ENCODE data around the gene PI4K2A.

The PI4K2A gene

DNA sequence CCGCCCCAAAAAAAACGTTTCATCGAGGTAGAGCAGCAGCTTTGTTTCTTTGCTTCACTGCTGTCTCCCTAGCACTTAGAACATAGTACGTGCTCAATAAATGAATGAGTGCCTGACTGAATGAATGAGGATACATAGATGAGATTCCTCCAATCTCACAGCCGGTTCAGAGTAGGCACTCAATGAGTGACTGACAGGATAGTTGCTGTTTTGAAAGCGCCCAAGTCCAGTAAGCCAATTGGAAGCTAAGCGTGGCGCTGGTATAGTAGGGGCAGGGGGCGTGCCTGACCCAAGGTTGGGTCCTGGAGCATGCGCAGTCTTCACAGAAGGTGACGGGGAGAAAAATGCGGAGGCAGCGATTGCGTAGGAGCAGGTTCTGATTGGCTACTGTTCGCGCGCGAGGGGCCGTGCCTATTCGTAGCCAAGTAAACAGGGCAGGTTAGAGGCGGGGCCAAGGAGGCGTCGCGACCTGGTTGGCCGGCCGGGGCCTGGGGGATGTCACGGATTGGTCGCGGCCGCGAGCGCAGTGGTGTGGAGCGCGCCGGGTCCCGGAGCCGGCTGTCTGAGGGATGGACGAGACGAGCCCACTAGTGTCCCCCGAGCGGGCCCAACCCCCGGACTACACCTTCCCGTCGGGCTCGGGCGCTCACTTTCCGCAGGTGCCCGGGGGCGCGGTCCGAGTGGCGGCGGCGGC lies at the start of gene PI4K2A:
PI4K2A (plus strand) TSS at position 498 of the 694 bp plus-strand sequence; CDS start at position 570, 72 bp downstream.
- DNase-seq = peak; percentile 98
- in situ Hi-C loops (cut with MboI; ENCODE audit: low pct_unique_long_range_greater_than_20kb, low sequenced_read_pairs) = no loop called here

DNA sequence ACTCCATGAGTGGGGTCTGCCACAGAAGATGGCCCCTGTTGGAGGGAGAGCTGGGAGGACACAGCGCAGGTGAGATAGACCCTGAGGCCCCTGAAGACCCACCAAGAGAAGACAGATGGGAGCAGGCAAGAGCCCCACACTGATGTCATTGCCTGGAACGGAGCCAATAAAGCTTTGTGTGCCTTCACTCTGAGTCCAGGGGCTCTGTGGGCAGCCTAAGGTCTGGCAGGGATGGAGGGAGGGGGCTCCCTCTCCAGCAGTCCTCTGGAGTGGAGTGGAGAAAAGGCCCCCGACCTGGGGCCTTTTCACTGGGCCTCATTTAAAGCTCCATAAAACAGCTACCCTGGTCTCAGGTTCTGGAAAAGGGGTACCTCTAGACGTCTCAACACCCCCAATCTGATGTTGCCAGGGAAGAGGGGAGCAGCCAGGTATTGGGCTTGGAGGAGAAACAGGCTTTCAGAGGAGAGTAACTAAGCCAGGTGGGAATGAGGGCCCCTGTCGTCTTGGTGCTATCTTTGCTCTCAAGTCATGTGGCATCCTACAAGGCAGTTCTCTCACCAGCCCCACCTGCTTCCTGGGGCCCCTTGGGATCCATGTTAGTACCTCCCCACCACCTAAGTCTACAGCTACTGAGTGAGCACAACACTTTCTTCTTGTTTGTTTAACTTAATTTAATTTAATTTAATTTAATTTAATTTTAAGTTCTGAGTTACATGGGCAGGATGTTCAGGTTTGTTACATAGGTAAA lies 49.5 kb upstream of the PI4K2A start:
- in situ Hi-C loops (cut with MboI; ENCODE audit: low pct_unique_long_range_greater_than_20kb, low sequenced_read_pairs) = no loop called here
- no peak for DNase-seq

DNA sequence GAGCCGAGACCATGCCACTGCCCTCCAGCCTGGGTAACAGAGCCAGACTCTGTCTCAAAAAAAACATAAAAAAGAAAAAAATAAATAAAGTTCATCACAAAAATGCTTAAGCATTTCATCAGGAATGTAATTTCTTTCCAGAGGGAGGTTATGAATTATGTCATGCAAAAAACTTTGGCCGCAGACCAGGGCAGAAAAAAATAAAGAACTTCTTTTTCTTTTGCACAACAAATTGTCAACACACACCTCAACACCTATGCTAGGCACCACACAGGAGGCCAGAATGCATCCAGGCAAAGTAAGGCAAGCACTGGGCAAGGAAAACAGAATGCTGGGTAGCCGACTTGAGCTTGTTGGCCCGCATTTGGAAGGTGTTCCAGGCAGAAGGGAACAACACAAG lies 47.0 kb upstream of the PI4K2A start:
- in situ Hi-C loops (cut with MboI; ENCODE audit: low pct_unique_long_range_greater_than_20kb, low sequenced_read_pairs) = no loop called here
- no peak for DNase-seq

DNA sequence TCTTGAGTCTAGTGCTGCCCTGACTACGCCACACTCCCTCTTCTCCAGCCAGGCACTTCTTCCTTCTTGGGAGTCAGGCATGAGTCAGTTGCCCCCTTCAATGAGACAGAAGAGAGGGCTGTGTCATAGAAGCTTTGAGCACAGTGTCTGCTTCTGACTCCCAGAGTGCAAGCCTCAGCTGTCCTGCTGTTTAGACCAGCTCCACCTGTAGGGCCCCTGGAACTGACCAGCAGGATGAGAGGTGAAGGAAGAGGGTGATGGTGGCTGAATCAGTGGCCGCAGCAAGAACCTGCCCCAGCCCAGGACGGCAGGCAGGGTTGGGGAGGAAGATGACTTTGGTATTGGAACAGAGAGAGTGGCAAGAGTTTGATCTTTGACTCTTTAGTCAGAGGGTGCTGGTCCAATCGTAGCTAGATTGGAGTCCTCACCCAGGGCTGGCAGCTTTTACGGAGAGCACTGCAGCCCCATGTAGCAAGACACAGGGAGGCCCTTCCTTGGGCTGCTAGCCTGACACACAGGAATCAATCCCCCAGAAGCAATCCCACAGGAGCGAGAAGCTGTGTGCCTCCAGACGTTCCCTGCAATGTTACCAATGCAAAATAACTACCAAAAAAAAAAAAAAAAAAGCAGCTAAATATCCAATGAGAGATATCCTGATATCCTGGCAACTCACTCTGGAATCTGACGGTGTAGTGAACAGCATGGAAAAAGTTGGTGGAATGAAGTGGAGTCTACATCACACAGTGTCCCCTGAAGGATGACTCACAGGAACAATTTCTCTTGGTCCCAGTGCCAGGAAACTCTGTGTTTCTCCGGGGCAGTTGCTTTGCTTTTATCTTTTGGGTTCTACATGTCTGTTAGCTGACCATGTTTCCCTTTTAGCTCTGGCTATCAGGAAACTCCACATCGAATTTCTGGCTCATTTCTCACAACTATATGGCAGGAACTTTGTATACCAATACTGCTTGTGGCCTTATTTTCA lies 44.1 kb upstream of the PI4K2A start:
- no peak for DNase-seq
- in situ Hi-C loops (cut with MboI; ENCODE audit: low pct_unique_long_range_greater_than_20kb, low sequenced_read_pairs) = no loop called here

DNA sequence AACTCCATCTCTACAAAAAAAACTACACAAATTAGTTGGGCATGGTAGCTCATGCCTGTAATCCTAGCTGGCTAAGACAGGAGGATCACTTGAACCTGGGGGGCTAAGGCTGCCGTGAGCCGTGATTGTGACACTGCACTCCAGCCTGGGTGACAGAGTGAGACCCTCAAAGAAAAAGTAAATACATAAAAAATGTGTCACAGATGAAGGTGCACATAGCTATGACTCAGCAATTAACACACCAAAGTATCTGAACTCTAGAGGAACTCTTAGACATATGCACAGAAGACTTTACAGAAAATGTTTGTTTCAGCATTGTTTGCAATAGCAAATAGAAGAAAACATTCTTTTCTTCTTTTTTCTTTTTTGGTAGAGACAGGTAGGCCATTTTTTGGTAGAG lies 42.7 kb upstream of the PI4K2A start:
- DNase-seq = no peak
- in situ Hi-C loops (cut with MboI; ENCODE audit: low pct_unique_long_range_greater_than_20kb, low sequenced_read_pairs) = no loop called here

DNA sequence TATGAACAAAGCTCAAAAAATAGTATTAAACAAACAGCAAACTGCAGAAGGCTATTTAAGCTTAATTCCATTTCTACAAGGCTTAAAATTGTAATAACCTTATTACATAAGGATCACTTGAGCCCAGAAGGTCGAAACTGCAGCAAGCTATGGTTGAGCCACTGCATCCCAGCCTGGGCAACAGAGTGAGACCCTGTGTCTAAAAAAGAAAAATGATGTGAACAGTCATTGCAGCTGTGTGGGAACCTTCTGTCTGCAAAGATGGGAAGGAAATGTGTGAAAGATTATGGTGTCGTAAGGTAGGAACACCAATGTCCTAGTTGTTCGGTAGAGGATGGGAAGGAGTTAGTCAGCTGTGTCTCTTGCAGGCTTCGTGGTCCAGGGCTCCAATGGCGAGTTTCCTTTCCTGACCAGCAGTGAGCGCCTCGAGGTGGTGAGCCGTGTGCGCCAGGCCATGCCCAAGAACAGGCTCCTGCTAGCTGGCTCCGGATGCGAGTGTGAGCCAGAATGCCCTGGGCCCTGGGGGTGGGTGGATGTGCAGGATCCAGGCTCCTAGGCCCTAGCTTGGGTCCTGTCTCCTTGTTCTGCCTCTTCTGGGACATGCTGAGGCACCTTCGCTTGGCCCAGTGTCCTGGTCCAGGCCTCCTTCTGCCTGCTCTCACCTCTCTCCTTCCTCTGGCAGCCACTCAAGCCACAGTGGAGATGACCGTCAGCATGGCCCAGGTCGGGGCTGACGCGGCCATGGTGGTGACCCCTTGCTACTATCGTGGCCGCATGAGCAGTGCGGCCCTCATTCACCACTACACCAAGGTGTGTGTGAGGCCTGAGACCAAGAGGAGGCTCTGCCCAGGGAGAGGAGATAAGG lies 41.8 kb upstream of the PI4K2A start:
- in situ Hi-C loops (cut with MboI; ENCODE audit: low pct_unique_long_range_greater_than_20kb, low sequenced_read_pairs) = no loop called here

DNA sequence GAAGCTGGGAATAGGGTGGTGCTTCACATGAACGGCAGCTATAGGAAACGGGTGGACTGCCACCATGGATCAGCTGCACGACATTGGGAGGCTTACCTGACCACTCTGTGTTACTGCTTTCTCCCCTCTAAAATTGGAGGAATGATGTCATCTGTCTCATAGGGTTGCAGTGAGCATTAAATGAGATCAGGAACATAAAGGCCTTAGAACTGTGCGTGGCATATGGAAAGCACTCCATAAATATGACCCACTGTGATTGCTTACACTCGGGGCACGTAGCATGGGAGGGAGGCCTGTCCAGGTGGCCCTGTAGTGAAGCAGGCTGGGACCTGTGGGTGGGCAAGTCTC lies 41.2 kb upstream of the PI4K2A start:
- in situ Hi-C loops (cut with MboI; ENCODE audit: low pct_unique_long_range_greater_than_20kb, low sequenced_read_pairs) = no loop called here
- DNase-seq = no peak

More for the DNA sequence above, 41.8 kb upstream of the PI4K2A start:
- no peak for DNase-seq

DNA sequence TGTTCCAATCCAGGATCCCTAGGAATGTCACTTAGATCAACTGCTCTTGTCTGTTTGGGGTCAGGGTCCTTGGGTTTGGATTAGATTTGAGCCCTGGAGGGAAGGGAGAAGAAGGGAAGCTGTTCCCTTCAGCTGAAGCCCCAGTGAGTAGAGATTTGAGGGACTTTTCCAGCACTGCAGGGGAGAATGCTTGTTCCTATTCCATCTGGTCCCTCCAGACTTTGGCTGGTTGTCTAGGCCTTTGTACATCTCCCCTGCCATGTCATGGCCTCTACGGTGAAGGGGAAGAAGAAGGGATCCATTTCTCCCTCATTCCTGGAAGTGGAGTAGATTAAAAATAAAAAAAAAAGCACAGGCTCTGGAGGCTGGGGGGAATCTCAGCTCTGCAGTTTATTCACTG lies 39.9 kb upstream of the PI4K2A start:
- in situ Hi-C loops (cut with MboI; ENCODE audit: low pct_unique_long_range_greater_than_20kb, low sequenced_read_pairs) = no loop called here
- DNase-seq = no peak

DNA sequence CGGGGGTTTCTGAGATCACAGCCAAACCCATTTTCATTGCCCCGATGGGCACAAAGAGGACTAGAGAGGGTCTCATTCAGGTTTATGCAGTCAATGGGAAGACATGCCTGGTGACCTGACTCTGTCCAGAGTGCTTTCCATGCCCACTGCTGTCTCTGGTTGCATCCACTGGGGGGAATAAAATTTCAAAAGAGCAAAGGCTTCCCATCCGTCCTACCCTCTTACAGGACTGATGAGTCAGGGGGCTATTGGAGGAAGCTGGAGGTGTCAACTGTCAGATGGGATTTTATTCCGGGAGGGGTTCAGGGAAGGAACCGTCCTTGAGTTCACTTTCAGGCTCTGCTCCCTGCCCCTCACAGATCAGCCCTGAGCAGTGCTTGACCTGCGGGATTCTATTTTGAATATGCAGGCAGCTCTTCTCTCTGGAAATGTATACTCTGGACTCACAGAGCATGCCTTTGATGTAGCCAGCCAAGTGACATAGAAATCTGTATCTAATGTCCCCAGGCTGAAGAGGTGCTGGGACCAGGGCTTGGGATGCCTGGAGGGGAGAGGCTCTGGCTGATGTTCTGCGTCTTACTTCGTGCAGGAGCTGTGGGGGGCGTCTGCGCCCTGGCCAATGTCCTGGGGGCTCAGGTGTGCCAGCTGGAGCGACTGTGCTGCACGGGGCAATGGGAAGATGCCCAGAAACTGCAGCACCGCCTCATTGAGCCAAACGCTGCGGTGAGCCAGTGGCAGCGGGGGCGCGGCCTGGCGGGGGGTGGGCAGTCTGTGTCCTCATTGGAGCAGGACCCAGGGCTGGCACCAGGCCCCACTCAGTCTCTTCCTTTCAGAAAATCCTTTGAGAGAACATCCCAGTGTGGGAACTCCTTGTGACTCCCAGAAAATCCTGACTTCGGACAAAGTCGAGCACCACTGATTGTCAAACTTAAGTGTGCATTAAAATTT lies 38.9 kb upstream of the PI4K2A start:
- in situ Hi-C loops (cut with MboI; ENCODE audit: low pct_unique_long_range_greater_than_20kb, low sequenced_read_pairs) = no loop called here
- DNase-seq = no peak

DNA sequence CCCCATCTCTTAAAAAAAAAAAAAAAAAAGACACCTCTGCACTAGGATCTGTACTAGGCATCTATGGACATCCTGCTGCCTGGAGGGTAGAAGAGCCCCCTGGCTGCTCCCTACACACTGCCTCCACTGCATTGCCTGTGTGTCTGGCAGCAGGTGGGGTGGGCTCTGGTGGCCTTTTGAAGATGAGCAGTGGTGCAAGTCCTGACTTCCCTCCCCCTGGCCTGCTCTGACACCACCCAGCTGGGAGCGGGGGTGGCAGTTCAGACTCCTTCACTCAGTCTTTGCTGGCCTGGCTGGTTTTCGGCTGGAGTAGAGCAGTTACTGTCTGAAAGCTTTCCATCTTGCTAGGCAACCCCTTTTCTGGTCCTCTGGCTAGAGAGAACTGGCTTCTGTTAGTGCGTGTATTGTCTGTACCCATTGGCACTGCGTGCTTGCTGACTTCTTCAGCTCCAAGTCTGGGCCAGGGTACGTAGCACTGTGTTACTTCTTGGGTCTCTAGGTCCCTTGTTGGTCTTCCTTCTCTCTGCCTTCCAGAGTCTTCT lies 33.3 kb upstream of the PI4K2A start:
- in situ Hi-C loops (cut with MboI; ENCODE audit: low pct_unique_long_range_greater_than_20kb, low sequenced_read_pairs) = no loop called here
- no peak for DNase-seq

DNA sequence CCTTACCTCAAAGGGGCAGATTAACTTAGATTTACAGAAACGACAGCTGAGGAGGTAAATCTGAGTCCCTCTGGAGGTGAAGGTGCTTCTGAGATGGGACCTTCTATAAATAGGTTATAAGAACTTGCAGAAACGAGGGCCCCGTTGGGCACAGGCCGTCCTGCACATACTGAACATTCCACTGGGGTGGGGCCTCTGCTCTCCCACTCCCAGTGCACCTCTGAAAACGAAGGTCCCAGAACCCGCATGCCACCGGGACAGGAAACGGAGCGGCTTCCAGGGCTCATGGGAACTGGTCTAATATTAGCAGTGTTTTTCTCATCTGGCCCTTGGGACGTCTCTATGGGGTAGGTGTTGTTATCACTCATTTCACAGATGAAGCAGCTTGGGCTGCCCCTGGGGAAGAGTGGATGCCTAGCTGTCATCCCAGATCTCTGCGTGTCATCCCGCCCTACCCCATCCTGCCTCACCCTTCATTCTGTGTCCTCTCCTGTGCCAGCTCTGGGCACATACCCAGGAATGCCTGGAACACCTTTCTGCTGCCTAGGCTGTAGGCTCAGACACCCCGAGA lies 31.4 kb upstream of the PI4K2A start:
- in situ Hi-C loops (cut with MboI; ENCODE audit: low pct_unique_long_range_greater_than_20kb, low sequenced_read_pairs) = no loop called here
- DNase-seq = no peak

DNA sequence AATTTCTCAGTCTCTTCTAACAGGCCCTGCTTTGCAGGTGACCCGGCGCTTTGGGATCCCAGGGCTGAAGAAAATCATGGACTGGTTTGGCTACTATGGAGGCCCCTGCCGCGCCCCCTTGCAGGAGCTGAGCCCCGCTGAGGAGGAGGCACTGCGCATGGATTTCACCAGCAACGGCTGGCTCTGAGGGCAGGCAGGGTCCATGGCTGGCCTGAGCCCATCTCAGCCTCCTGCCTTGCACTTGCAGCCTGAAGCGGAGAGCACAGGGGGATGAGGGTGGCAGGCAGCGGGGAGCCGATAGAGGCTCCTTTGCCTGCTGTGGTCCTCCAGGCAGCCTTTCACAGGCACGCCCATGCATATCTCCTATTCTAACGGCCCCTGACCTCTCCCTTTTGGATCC lies 29.0 kb upstream of the PI4K2A start:
- in situ Hi-C loops (cut with MboI; ENCODE audit: low pct_unique_long_range_greater_than_20kb, low sequenced_read_pairs) = no loop called here
- no peak for DNase-seq

DNA sequence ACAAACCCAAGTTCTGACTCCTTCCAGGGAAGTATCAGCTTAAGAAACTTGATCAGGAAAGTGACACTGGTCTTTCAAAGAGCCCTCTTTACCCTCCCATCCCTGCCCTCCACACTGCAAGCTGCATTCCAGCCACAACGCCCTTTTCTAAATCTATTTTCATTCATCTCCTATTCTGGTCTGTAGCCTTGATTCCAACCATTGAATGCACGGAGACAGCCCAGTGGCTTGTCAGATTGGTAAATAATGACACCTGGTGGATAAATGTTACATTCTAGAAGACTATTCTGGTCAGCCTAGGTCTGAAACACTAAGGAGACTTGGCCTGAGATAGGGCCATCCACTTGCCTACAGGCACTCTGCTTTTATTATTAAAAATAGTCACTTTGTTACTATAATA lies 28.1 kb upstream of the PI4K2A start:
- in situ Hi-C loops (cut with MboI; ENCODE audit: low pct_unique_long_range_greater_than_20kb, low sequenced_read_pairs) = no loop called here
- DNase-seq = peak; percentile 36

DNA sequence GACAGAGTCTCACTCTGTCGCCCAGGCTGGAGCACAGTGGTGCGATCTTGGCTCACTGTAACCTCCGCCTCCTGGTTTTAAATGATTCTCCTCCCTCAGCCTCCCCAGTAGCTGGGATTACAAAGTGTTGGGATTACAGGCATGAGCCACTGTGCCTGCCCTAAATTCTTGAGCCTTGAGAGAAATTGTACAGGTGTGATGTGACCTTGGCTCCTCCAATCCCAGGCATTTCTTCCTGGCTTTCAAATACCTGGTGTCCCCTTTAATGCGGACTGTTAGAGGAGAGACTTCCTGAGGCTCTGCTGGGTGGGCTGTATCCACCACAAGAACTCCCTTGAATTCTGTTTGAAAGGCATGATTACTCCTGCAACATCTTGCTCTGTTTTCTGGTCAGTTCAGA lies 22.2 kb upstream of the PI4K2A start:
- in situ Hi-C loops (cut with MboI; ENCODE audit: low pct_unique_long_range_greater_than_20kb, low sequenced_read_pairs) = no loop called here
- DNase-seq = no peak

DNA sequence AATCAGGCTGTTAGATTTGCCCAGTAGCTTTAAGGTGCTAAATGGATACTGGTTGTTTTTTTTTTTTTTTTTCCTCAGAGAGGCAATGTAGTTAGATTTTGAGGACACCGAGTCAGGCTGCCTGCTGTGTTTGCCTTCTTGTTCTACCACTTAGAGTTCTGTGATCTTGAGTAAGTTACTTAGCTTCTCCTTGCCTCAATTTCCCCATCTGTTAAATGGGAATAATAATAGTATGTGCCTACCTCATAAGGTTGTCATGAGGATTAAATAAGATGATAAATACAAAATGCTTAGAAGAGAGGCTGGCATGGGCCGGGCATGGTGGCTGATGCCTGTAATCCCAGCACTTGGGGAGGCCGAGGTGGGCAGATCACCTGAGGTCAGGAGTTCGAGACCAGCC lies 21.7 kb upstream of the PI4K2A start:
- DNase-seq = no peak
- in situ Hi-C loops (cut with MboI; ENCODE audit: low pct_unique_long_range_greater_than_20kb, low sequenced_read_pairs) = no loop called here

DNA sequence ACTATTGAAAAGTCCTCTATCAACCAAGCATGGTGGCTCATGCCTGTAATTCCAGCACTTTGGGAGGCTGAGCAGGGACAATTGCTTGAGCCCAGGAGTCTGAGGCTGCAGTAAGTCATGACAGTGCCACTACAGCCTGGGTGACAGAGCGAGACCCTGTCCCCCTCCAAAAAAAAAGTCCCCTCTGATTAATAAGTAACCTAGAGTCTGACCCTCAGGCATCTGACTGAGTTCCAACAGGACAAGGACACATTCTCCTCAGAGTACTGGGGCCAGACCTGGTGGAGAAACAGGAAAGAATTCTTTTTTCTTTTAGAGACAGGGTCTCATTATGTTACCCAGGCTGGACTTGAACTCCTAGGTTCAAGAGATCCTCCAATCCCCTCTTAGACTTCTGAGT lies 17.2 kb upstream of the PI4K2A start:
- no peak for DNase-seq
- in situ Hi-C loops (cut with MboI; ENCODE audit: low pct_unique_long_range_greater_than_20kb, low sequenced_read_pairs) = no loop called here

DNA sequence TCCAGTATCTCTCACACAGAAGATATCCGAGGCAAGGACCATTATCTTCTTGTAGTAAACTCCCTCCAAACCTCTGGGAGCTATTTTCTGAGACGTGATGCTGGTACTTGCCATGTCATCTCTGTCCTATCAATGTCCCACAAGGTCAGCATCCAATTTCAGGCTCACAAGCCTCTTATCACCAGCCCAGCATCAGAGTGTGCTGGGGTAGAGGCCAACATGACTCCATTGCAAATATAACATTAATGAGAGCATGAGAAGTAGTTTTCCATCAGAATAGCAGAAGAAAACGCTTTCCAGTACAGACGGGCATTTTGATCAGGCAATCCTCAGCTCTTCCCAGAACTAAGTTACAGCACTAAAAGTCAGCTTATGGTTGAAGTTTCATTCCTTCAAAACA lies 12.7 kb upstream of the PI4K2A start:
- in situ Hi-C loops (cut with MboI; ENCODE audit: low pct_unique_long_range_greater_than_20kb, low sequenced_read_pairs) = no loop called here
- DNase-seq = no peak
